Measurements from ENCODE around the gene RRN3.
"Not testable (repeated sequence)": the region's sequence is repeated elsewhere in the genome, so short reads cannot be mapped to it uniquely, and the experiment has no call there.

RRN3 gene

GRCh38 chr16:15033309-15033707 lies 60.8 kb downstream of the RRN3 start:
- no peak for DNase-seq (ENCODE audit: extremely low spot score, insufficient read length, low read depth)
- FAIRE-seq = no peak

GRCh38 chr16:15032547-15033308 lies 61.3 kb downstream of the RRN3 start:
- FAIRE-seq (no peak), DNase-seq (ENCODE audit: extremely low spot score, insufficient read length, low read depth) (no peak)

- FAIRE-seq (no peak), DNase-seq (ENCODE audit: extremely low spot score, insufficient read length, low read depth) (no peak)
These were observed 62.5 kb downstream of the RRN3 start for GRCh38 chr16:15031586-15031985.

GRCh38 chr16:15031179-15031578 lies 62.9 kb downstream of the RRN3 start:
- DNase-seq (ENCODE audit: extremely low spot score, insufficient read length, low read depth) = no peak
- FAIRE-seq = no peak

GRCh38 chr16:15029749-15030148 lies 64.3 kb downstream of the RRN3 start:
- DNase-seq (ENCODE audit: extremely low spot score, insufficient read length, low read depth); FAIRE-seq: not testable (repeated sequence)

GRCh38 chr16:15028801-15029698 lies 65.0 kb downstream of the RRN3 start:
- not testable (repeated sequence) for DNase-seq (ENCODE audit: extremely low spot score, insufficient read length, low read depth); FAIRE-seq

GRCh38 chr16:15028345-15028715 lies 65.7 kb downstream of the RRN3 start:
- FAIRE-seq; DNase-seq (ENCODE audit: extremely low spot score, insufficient read length, low read depth): not testable (repeated sequence)

- not testable (repeated sequence) for DNase-seq (ENCODE audit: extremely low spot score, insufficient read length, low read depth); FAIRE-seq
These were observed 66.3 kb downstream of the RRN3 start for GRCh38 chr16:15027503-15028344.

GRCh38 chr16:15027051-15027450 lies 67.0 kb downstream of the RRN3 start:
- not testable (repeated sequence) for FAIRE-seq; DNase-seq (ENCODE audit: extremely low spot score, insufficient read length, low read depth)

- FAIRE-seq; DNase-seq (ENCODE audit: extremely low spot score, insufficient read length, low read depth): not testable (repeated sequence)
These were observed 68.7 kb downstream of the RRN3 start for GRCh38 chr16:15025234-15025951.

- not testable (repeated sequence) for FAIRE-seq; DNase-seq (ENCODE audit: extremely low spot score, insufficient read length, low read depth)
These were observed 69.2 kb downstream of the RRN3 start for GRCh38 chr16:15024858-15025199.

- not testable (repeated sequence) for DNase-seq (ENCODE audit: extremely low spot score, insufficient read length, low read depth); FAIRE-seq
These were observed 70.5 kb downstream of the RRN3 start for GRCh38 chr16:15023381-15024077.

- FAIRE-seq = peak; percentile 59
- DNase-seq (ENCODE audit: extremely low spot score, insufficient read length, low read depth) = not testable (repeated sequence)
These were observed 71.9 kb downstream of the RRN3 start for GRCh38 chr16:15022194-15022593.

- not testable (repeated sequence) for FAIRE-seq; DNase-seq (ENCODE audit: extremely low spot score, insufficient read length, low read depth)
These were observed 72.6 kb downstream of the RRN3 start for GRCh38 chr16:15021429-15021828.

GRCh38 chr16:15016951-15017580 lies 77.0 kb downstream of the RRN3 start:
- not testable (repeated sequence) for DNase-seq (ENCODE audit: extremely low spot score, insufficient read length, low read depth); FAIRE-seq

- FAIRE-seq = not testable (repeated sequence)
These were observed 77.7 kb downstream of the RRN3 start for GRCh38 chr16:15016354-15016753.

GRCh38 chr16:15015671-15016070 lies 78.4 kb downstream of the RRN3 start:
- not testable (repeated sequence) for DNase-seq (ENCODE audit: extremely low spot score, insufficient read length, low read depth); FAIRE-seq

More at GRCh38 chr16:15016354-15016753, 77.7 kb downstream of the RRN3 start:
- DNase-seq (ENCODE audit: extremely low spot score, insufficient read length, low read depth) = not testable (repeated sequence)

- not testable (repeated sequence) for DNase-seq (ENCODE audit: extremely low spot score, insufficient read length, low read depth); FAIRE-seq
These were observed 81.1 kb downstream of the RRN3 start for GRCh38 chr16:15012941-15013340.
